NOMO-1 (cell line): Measurements from ENCODE around the gene TFCP2.

Experiments
- DNase-seq, 2 experiments: peaks; one replicate each; lab custom pipeline; 2025; ENCODE audit not compliant: unreplicated experiment in 2 of 2; lab: John Stamatoyannopoulos, UW

The TFCP2 gene

GRCh38 chr12:51160814-51161459 lies 12.0 kb downstream of the TFCP2 start:
- no peak for DNase-seq

- DNase-seq: no peak
These were observed 16.6 kb downstream of the TFCP2 start for GRCh38 chr12:51156245-51156765.

- DNase-seq: no peak
These were observed 20.0 kb downstream of the TFCP2 start for GRCh38 chr12:51152953-51153352.

DNA sequence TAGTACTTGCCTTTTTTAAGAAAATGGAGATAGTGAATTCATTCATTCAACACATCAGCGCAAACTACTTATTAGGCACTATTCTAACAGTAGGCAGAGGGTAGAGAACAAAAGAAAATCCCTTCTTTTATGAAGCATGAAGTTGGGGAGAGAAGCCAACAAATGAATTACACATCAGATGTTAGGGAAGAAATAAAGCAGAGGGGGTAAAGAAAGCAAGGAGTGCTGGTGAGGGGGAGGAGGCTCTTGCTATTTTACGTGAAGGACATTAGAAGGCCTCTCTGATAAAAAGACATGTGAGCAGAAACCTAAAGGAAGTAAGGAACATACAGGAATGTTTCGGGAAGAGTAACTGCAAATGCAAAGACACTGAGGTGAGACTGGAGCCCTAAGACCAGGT lies 22.2 kb downstream of the TFCP2 start:
- no peak for DNase-seq

DNA sequence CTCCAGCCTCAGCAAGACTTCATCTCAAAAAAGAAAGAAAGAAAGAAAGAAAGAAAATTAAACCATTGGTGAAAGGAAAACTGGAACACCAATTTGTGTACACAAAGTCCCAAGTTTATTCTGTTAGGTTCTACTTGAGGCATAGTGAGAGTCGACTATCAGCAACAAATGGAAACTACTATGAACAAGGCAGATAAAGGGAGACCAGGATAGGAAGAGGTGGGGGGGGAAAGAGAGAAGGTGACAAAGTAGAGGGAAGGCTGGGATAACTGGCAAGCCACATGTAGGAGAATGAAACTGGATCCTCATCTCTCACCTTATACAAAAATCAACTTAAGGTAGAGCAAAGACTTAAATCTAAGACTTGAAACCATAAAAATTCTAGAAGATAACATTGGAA lies 25.6 kb downstream of the TFCP2 start:
- DNase-seq: no peak

DNA sequence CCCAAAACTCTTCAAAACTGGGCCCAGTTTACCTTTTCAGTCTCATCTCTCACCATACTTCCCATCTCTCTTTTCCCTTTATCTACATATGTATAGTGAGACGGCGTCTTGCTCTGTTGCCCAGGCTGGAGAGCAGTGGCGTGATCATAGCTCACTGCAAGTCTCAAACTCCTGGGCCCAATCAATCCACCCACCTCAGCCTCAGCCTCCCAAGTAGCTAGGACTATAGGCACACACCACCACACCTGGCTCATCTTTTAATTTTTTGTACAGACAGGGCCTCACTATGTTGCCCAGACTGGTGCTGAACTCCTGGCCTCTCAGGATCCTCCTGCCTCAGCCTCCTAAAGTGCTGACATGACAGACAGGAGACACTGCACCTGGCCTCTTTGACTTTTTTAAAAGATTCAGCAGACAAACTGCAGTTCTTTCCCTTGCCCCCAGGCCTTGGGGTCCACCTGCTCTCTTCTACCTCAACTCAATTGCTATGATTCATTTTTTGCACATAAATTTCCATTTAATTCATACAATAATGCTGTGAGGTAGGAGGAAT lies 33.6 kb downstream of the TFCP2 start:
- no peak for DNase-seq

DNA sequence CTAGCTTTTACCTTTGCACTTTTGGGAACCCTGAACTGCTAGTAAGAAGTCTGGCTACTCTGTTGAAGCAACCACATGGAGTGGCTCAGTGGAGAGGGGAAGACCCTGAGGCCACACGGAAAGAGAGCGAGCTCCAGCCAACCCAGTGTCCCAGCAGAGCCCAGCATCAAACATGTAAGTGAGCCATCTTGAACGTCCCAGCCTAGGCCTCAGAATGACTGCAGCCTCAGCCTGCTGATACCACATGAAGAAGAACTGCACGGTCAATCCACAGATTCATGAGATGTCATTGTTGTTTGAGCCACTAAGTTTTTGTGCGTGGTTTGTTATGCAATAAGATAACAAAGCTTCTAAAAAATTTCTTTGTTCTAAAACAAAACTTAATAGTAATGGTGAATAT lies 40.2 kb downstream of the TFCP2 start:
- DNase-seq: no peak

GRCh38 chr12:51131745-51132521 lies 41.0 kb downstream of the TFCP2 start:
- DNase-seq: no peak

GRCh38 chr12:51128919-51129318 lies 44.0 kb downstream of the TFCP2 start:
- no peak for DNase-seq

GRCh38 chr12:51127050-51127729 lies 45.7 kb downstream of the TFCP2 start:
- no peak for DNase-seq

DNA sequence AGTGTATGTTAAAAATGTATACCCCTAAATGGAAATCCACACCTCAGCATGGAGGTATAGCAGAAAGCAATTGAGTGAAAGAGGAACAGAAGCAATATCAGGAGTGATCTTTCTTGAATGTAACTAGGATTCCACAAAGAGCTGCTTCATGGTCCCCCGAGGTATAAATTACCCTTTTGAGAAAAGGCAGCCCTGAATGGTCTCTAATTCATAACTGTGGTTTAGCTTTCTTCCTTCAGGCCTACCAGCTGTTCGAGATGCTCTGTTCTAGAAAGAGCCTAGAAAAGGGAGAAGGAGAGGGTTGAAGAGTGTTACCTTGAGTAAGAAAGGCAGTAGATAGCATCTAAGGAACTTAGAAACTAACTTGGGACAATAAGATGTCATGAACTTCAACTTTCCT lies 46.6 kb downstream of the TFCP2 start:
- no peak for DNase-seq

DNA sequence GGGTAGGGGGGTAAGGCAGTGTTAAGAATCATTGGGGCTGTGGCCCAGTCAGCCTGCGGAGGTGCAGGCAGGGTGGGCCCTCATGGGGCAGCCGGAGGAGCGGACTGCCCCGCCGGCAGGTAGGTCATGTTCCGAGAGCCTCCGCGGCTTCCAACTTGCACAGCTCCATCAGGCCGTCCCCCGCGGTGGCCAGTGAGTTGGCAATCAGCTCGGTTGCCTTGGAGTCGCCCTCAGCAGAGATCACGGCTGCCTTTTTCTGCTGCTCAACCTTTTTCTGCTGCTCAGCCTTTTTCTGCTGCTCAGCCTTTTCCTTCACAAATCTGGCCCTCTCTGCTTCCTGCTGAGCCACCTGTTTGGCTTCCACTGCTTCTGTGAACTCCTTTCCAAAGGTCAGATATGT lies 48.4 kb downstream of the TFCP2 start:
- no peak for DNase-seq

GRCh38 chr12:51122844-51123243 lies 50.1 kb downstream of the TFCP2 start:
- DNase-seq: no peak

GRCh38 chr12:51118706-51119105 lies 54.2 kb downstream of the TFCP2 start:
- no peak for DNase-seq

GRCh38 chr12:51115533-51115932 lies 57.4 kb downstream of the TFCP2 start:
- DNase-seq: no peak

GRCh38 chr12:51108136-51108535 lies 64.8 kb downstream of the TFCP2 start:
- DNase-seq: no peak

GRCh38 chr12:51103977-51104376 lies 69.0 kb downstream of the TFCP2 start:
- no peak for DNase-seq

- DNase-seq: no peak
These were observed 74.3 kb downstream of the TFCP2 start for GRCh38 chr12:51098611-51099010.

- no peak for DNase-seq
These were observed 82.2 kb downstream of the TFCP2 start for GRCh38 chr12:51090705-51091229.

GRCh38 chr12:51087818-51088217 lies 85.1 kb downstream of the TFCP2 start:
- no peak for DNase-seq

GRCh38 chr12:51086933-51087332 lies 86.0 kb downstream of the TFCP2 start:
- DNase-seq: no peak
